EL (cell line): Measurements from ENCODE around the gene ARNT2.

Experiments
- DNase-seq: peaks from one replicate; pipeline ENCODE4 v3.0.0-alpha.2; 2016

Gene ARNT2

DNA sequence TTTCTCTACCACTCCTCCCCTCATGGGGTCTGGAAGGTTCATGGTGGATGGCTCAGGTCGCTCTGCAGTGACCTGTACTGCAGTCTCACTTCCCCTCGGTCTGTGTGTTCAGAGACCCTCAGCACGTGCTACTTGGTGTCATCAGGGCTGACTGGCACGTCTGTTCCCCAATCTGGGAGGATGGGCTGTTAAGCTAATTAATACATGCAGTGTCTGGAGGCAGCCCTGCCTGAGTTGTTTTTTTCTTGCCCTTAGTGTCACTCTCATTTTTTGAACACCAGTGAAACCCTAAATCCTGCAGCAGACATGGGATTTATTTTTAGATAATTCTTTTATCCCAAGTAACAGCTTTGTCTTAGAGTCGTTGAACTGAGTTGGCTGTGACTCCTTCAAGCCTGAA lies 64.6 kb downstream of the ARNT2 start:
- no peak for DNase-seq

DNA sequence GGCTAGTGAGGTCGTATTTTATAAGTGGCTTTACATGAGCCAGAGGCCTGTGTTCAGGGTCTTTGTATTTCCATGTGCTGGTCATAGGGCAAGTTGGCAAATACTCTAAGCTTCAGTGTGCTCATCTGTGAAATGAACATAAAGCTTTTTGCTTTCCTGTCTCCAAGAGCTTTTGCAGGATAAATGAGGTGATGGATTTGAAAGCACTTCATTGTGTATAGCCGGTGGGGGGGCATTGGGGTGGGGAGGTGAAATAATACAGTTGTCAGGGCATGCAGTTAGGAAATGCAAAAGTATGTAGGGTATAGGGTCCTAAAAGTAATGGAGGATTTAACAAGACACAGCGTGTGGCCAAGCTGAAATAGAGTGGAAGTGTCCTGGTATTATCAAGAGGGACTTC lies 67.7 kb downstream of the ARNT2 start:
- no peak for DNase-seq

DNA sequence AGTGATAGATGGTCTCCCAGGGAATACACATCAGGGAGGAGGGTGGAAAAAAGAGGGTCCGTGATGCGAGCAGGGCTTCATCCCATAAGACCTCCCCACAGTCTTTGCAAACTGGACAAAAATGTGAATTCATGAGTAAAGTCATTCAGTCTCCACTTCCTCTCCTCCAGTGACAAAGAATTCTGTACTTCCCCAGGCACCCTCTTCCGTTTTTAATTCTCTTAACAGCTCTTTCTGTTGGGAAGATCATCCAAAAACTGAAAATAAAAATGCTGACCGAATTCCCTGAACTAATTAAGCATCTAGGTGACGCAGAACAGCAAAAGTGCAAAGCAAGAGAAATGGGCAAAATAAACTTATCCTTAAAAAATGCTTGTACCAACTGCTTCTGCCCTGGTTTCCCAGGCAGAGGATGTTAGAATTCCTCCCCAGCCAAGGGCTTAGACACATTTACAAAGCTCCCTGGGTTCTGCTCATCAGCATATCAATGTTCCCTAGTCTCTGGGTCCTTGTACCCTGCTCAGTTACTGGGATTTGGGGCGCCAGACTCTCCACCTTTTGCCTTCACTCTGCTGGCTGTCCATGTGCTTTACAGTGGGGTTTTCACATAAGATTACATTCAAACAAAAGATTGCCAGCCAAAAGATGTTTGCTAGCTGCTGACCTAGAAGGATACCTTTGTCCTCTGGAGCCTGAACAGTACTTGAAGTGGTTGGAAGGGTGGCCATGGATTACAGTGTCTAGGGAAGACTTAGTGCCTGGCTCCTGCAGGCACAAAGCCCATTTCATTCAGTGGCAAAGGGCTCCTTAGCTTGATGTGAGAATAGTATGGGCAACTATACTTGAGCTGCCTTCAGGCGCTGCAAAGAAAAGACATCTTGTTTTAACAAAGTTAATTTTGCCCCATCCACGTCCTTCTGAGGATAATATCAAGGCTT lies 69.4 kb downstream of the ARNT2 start:
- DNase-seq = no peak

DNA sequence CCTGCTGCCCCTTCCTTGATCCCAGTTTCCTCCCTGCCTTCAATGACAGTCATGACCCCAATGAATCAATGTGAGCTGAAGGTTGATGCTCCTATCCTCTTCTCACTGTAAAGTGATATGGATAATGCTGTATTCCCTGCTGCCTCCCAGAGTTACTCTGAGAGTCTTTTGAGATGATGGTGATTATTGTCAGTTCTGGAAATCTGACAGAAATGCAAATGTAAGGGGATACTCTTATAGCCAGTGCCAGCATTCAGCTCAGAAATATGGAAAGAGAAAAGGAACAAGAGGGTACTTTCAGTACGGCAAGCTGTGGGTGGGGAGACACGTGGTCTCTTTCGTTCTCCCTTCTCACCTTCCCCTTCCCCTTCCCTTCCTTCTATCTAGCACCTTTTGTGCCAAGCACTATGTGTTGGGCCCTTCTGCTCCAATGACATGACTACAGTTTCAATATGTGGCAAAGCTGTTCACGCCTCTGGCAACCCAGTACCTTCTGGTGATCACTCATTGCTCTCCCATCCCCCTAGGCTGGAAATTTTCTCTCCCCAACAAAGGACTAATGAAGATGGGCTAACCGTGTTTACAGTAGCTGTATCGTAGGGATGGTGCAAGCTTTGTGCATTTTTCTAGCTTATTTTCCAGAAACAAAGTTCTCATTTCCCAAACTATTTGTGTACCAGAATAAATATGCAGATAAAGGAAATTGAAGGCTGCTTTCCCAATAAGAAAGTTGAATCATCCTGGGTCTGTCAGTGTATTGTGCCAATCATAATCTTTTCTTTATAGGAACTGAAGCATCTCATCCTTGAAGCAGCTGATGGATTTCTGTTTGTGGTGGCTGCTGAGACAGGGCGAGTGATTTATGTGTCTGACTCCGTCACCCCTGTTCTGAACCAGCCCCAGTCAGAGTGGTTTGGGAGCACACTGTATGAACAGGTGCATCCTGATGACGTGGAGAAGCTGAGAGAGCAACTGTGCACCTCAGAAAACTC lies 70.3 kb downstream of the ARNT2 start:
- DNase-seq = no peak

DNA sequence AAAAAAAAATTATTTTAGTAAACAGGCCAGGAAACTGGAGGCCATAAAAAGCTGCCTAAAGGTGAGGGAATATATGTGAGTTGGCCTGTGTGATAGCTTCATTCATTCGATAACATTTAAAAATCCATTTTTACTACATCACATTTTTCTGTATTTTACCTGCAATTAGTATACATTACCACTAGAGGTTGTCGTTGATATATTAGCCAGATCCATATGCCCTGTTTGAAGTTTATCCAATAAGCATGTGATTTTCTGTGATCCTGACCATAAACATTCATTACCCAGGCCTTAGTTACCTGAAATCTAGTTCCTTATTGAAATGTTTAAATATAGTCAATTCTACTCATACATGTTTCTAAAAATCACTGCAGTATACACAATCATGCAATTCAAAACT lies 71.4 kb downstream of the ARNT2 start:
- DNase-seq = no peak

DNA sequence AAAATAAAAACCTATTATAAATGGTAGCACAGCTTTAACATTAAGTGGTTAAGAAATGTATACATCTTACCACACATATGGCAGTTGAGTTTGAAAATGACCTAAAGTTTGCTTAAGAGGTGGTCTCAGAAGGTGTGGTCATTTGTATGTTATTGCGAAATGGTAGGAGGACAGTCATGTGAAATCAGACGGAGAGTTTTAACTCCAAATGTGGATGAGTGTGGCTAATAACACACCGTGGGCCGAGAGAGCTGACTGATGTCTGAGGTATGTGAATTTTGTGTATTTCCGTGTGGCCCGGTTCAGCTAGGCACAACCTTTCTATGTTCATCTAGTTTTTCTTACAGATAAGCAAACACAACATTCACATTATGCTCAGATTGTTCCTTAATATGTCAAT lies 71.9 kb downstream of the ARNT2 start:
- DNase-seq = peak; percentile 28

DNA sequence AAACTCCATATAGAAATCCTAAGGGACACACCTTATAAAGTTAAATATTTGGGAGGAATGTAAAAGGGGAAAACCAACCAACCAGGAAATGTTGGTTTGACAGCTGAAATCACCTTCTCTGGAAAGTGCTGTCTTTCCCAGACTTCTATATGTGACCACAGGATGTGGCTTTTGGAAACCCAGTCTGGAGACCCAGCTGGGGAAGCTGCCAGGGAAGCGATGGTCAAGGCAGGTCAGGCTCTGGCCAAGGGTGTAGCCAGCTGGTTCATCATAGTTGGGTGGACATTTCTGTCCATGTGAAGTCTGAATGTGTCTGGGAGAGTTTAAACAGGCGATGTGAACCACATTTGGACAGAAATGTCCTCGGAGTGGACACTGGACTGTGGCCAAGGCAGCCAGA lies 73.9 kb downstream of the ARNT2 start:
- peak; percentile 79 for DNase-seq

DNA sequence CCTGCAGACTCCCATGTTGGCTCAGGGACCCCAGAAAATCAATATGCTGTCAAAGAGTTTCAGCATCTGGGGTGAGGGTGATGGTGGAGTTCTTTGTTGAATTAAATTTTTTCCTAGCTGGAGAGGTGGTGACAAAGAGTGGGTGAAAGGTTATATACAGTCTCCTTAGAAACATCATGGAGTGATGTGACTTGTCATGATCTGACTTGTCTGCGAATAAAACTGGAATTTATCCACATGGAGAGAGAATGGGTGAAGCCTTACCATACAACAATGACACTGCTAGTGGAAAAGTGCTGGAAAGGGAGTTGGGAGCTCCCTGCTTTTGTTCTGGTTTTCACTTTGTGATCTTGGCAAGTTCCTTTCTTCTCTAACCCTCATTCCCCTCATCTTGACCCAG lies 75.0 kb downstream of the ARNT2 start:
- DNase-seq = no peak

DNA sequence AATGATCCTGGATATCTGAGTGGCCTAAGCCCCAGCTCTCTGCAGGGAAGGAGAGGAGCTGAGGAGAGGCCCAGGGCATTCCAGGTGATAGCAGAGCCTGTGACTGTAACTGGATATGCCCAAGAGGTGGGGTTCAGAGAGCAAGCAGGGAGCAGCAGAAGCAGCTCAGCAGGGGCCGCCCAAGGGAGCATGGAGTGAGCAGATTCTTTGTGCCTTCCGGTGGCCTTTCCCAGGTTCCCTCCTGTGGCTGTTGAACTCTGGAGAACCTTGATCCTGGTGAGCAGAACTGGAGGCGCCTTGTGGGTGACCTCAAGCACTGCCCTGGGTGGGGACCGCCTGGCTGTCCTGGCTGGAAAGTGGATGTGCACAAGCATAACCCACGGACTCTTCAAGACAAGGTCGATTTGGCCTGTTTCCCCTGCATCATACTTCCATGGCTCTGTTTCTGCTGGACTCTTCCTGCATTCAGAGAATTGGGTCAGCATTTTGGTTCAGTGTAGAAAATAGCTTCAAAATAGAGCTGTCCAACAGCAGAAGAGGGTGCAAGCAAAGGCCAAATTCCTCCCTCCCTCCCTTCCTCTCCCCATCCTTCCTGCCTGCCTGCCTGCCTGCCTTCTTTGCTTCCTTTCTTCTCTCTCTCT lies 76.1 kb downstream of the ARNT2 start:
- no peak for DNase-seq

DNA sequence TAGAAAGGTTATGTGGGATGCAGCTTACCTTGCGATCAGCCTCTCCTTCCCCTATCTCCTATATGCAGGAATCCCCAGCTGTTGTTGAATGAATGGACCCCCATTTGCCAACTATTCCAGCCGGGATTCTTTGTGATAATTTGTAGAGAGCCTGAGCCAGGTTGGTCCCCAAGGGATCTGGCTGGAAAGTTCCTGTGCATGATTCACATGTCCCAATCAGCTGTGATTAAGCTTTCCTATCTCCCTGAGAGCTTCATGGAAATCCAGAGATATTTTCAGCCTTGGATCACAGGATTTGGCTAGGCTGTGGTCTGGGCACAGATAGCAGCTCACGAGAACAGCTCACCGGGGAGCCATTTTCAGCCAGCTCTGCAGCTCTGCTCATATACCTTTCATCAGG lies 76.7 kb downstream of the ARNT2 start:
- peak; percentile 97 for DNase-seq

DNA sequence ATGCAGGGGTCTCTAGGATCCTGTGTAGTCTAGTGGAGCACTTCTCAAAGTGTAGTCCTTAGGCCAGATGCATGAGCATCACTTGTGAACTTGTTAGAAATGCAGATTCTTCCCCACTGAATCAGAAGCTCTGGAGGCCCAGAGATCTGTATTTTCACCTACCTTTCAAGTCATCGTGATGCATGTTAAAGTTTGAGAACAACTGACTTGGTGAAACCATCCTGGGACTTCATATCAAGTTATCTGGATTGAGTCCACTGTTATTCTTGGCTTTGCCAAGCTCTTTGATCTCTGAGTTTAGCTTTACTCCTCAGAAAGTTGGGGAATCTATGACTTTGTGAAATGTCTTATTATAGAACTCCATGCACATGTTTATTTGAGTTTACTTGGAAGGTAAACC lies 78.5 kb downstream of the ARNT2 start:
- DNase-seq = no peak

DNA sequence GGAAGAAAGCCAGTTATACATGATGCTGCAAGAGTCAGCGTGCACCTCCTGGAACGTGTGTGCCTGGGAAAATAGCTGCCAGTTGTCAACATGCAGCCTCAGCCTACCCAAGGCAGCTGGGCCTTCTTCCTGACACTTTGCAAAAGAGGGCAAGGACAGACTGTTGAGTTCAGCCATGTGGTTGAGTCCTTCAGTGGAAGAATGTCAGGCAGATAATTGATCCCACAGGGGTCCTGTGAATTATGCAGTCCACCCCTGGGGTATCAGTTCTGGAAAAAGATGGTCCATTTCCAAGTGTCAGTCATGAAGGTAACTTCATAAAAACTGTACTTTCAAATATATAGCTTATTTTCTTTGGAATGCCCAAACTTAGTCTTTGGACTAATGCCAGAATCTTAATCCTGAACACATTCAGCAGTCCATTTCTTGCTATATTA lies 79.6 kb downstream of the ARNT2 start:
- DNase-seq = no peak

DNA sequence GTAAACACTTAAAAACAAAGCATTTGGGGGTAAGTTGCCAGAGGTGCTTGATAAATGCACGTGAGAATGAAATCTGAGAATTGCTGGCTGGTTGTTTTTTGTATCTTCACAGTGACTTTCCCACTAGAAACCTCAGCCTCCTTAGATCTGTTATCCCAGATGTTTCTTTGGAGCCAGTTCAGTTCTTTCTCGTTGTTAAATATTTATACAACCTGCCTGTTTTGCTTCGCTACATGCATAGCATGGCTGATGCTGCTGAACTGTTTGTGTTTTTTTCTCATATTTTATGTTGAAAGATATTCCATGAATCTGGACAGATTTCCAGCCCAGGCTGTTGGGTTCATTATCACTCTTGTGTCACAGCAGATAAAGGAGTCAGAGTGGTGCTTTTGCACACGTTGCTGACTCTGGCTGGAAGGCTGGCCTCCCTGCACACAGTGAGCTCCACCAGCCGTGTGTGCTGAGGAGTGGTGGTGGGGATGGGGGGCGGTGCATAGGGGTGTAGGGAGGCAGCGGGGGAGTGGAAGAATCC lies 80.2 kb downstream of the ARNT2 start:
- DNase-seq = no peak

DNA sequence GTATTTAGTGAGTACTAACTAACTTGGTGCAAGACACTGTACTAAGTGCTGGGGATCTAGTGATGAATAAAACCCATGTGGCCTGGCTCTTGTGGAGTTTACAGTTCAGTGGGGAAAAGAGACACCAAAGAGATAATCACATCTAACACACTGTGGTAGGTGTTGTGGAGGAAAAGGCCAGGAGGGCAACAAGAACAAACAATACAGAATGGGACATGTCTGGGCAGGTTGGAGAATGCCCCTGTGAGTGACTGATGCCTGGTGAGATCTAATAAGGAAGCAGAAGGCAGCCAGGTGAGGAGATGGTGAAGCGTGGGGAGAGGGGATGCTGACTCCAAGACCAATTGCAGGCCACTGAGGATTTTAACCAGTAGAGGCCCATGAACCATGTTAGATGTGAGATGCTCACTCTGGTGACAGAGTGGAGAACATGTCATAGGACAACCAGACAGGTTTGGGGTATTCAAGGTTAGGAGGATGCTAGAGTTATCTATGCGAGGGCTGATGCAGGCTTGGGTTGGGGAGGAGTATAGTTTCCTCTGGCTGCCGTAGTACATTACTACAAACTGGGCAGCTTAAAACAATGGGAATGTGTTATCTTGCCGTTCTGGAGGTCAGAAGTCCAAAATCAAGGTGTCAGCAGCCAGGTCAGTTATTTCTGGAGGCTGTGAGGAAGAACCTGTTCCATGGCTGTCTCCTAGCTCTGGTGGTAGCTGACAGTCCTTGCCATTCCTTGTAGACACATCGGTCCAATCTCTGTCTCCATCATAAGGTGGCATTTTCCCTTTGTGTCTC lies 81.4 kb downstream of the ARNT2 start:
- DNase-seq = no peak

DNA sequence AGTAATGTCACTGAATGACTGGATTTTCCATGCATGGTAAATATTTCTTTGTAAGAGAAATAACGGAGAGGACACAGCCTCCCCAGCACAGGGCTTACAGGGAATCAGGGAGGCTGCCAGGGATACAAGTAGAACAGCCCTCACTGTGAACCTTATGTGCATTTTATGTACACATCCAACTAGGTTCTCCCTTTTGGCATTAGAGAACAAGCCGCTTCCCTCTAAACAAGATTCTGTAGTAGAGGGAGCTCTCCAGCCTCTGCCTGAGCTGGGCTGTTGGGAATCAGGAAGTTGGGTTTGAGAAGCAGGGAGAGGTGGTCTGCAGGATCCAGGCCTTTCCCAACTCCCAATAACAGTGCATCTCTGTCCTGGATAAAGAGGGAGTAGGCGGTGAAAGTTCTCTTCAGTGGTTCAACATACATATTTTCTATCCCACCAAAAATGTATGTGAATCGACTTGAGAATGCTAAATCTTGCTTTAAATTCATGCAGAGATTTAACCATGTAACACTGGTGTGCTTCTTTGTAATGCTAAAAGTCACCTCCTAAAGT lies 83.7 kb downstream of the ARNT2 start:
- no peak for DNase-seq

DNA sequence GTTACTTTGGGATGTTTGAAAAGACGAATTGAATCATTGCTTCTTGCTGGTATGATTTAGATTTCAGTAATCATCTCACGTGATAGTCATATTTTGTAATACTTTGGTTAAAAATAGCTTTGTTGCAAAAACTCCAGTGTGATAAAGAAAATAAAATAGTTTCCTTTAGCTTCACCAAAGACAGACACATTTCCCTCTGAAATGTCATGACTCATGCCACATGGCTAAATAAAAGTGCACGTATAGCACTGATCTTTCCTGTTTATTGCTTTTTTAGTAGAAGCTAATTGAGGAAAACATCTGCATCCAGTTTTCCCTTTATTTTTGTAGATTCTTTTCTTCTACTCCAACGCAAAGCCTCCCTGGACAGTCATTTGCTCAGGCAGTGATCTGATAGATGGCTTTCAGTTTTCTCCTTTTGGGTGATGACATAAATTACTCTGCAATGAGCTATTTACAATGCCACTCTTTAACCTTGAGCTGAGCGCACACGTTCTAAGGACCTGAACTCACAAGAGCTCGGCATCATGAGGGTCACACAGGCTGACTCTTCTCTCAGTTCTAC lies 84.9 kb downstream of the ARNT2 start:
- DNase-seq = peak; percentile 90

DNA sequence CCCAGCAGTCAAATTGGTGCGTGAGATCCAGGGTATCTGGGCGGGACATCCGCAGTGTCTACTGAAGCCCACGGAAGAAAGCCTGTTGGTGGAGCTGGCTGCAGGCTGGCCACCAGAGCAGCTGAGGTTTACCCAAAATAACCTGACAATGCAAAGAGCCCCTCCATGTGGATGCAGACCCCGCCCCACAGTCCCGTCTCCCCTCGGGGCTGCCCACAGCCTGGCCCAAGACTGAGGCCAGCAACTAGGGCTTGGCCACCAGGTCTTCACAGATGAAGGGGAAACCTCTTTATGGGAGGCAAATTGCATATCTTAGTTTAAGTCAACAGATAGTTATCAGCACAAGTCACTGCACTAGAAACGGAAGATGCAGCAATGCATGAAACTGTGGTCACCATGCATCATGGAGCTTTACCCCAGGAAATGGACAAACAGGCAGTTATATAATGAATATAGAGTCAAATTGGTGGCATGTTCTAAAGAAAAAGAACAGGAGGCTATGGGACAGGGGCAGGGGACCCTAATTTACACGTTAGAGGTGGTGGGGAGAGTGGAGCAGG lies 86.3 kb downstream of the ARNT2 start:
- DNase-seq = no peak

DNA sequence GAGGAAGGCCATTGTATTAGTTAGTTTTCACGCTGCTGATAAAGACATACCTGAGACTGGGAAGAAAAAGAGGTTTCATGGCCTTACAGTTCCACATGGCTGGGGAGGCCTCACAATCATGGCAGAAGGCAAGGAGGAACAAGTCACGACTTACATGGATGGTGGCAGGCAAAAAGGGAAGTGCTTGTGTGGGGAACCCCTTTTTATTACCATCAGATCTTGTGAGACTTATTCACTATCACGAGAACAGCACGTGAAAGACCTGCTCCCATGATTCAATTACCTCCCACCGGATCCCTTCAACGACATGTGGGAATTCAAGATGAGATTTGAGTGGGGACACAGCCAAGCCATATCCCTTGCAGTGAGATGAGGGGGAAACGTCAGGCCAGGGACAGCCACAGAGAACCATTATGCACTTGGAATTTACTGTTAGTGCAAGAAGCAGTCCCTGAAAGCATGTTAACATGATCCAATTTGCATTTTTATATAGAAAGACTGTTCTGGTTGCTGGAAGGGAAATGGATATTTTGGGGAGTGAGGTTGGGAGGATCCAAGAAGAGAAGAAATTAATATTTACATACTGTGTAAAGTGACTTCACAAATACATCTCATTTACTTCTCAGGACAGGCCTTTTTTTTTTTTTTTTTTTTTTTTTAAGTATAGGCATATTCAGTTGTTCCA lies 87.1 kb downstream of the ARNT2 start:
- DNase-seq = no peak

DNA sequence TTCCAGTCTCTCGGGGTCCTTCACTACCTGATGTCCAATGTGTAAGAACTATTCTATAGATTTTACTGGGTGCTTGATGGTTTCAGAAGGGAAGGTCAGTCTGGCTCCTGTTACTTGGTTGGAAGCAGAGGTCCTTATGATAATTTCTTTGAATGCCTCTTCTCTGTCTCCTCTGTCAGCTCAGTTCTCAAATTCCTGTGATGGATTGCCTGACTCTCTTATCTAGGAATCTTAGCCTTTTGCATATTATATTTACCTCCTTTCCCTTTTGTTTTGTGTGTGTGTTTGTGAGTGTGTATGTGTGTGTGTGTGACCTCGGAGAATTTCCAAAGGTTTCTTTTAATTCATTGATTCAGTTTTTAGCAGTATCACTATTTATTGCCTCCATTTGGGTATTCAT lies 88.2 kb downstream of the ARNT2 start:
- no peak for DNase-seq

DNA sequence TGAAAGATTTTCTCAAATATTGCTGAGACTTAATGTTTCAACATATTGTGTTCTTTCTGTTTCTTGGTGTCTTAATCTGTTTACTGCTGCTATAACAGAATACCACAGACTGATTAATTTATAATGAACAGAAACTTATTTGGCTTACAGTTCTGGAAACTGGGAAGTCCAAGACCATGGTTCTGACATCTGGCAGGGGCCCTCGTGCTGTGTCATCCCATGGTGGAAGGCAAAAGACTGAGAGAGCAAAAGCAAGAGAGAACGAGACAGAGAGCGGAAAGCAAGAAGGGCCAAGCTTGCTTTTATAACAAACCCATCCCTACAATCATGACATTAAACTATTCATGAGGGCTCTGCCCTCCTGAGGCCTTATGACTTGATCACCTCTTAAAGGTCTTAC lies 88.7 kb downstream of the ARNT2 start:
- DNase-seq = no peak
